CD14-positive monocyte (primary cell): ENCODE results near the gene CCDC82. TPM values are rescaled to one million over a fixed set of nuclear protein-coding genes. Genes with fewer than 3 reads are reported as not detected.
A peak's percentile ranks its signal among the peaks of the same experiment; 100 is the strongest.

Experiments
- DNase-seq, 3 donors: peaks; one replicate each; pipeline ENCODE4 v3.0.0-alpha.2; 2011 to 2022
- H2AFZ ChIP-seq: 2 replicates; pipeline ENCODE4 v1.6.0; 2012; ENCODE audit warnings: mild to moderate bottlenecking, low read depth, low read length, inconsistent platforms; ENCODE audit not compliant: insufficient read depth, poor library complexity, severe bottlenecking
- H3K27ac ChIP-seq, 2 donors: 1 replicate in 1 of 2; 2 replicates in 1 of 2; pipeline ENCODE4 v1.5.1; 2012 to 2013; ENCODE audit warnings: low read length in 2 of 2, control low read depth in 1 of 2, inconsistent platforms in 1 of 2, low read depth in 1 of 2, mild to moderate bottlenecking in 1 of 2
- H3K27me3 ChIP-seq, 2 donors: one replicate each; pipeline versions ENCODE4 v1.6.0 to v1.6.1; 2011 to 2013; ENCODE audit warnings: low read length in 2 of 2; ENCODE audit not compliant: control insufficient read depth in 2 of 2, insufficient read depth in 2 of 2
- H3K36me3 ChIP-seq, 2 donors: replicated peaks in 1 of 2; 1 replicate in 1 of 2; 2 replicates in 1 of 2; pipeline versions ENCODE4 v1.5.1 to v1.6.1; 2012 to 2013; ENCODE audit warnings: low read length in 2 of 2, control low read depth in 1 of 2, inconsistent platforms in 1 of 2, mild to moderate bottlenecking in 1 of 2; ENCODE audit not compliant: insufficient read depth in 2 of 2, control insufficient read depth in 1 of 2
- H3K4me1 ChIP-seq, 2 donors: 1 replicate in 1 of 2; 2 replicates in 1 of 2; pipeline versions ENCODE4 v1.5.1 to v1.6.1; 2012 to 2013; ENCODE audit warnings: low read length in 2 of 2, control low read depth in 1 of 2, inconsistent platforms in 1 of 2, mild to moderate bottlenecking in 1 of 2, moderate library complexity in 1 of 2; ENCODE audit not compliant: insufficient read depth in 2 of 2, control insufficient read depth in 1 of 2
- H3K4me2 ChIP-seq: replicated peaks from 2 replicates; pipeline ENCODE3; 2012; ENCODE audit warnings: low read length, moderate library complexity, mild to moderate bottlenecking; ENCODE audit not compliant: poor library complexity, severe bottlenecking; ENCODE audit errors: extremely low read depth
- H3K4me3 ChIP-seq, 3 experiments: fragments of 200-600 bp in 1 of 3; sonication (generic) in 1 of 3; replicated peaks in 1 of 3; 1 replicate in 2 of 3; 2 replicates in 1 of 3; pipeline ENCODE4 v1.5.1; 2011 to 2013; ENCODE audit warnings: low read length in 3 of 3, mild to moderate bottlenecking in 3 of 3, control low read depth in 2 of 3, low read depth in 2 of 3, inconsistent platforms in 1 of 3, moderate library complexity in 1 of 3
- H3K79me2 ChIP-seq: 2 replicates; pipeline ENCODE4 v1.6.0; 2012; ENCODE audit warnings: mild to moderate bottlenecking, control low read depth, inconsistent platforms, low read length, moderate library complexity; ENCODE audit not compliant: insufficient read depth
- H3K9ac ChIP-seq: 2 replicates; pipeline ENCODE4 v1.6.0; 2017; ENCODE audit warnings: low read length, mild to moderate bottlenecking; ENCODE audit not compliant: insufficient read depth, poor library complexity, severe bottlenecking
- H3K9me3 ChIP-seq, 2 donors: replicated peaks in 1 of 2; 1 replicate in 1 of 2; 2 replicates in 1 of 2; pipeline versions ENCODE4 v1.5.1 to v1.6.1; 2012 to 2013; ENCODE audit warnings: low read length in 2 of 2, control low read depth in 1 of 2; ENCODE audit not compliant: control insufficient read depth in 1 of 2, insufficient read depth in 1 of 2
- H4K20me1 ChIP-seq: 2 replicates; pipeline ENCODE4 v1.6.0; 2012; ENCODE audit warnings: mild to moderate bottlenecking, low read length, control low read depth, moderate library complexity; ENCODE audit not compliant: insufficient read depth
- H3K27ac Mint-ChIP-seq, 7 donors: one replicate each; pipeline ENCODE4 v1.8.0; 2020; ENCODE audit warnings: mild to moderate bottlenecking in 7 of 7, mixed read lengths in 7 of 7, moderate library complexity in 6 of 7, inconsistent platforms in 2 of 7
- H3K27me3 Mint-ChIP-seq, 3 donors: one replicate each; pipeline ENCODE4 v1.8.0; 2021 to 2022; ENCODE audit warnings: low read depth in 3 of 3, mild to moderate bottlenecking in 3 of 3, mixed read lengths in 3 of 3, moderate library complexity in 3 of 3, inconsistent platforms in 1 of 3
- H3K36me3 Mint-ChIP-seq, 2 donors: one replicate each; pipeline ENCODE4 v1.8.0; 2020; ENCODE audit warnings: mixed read lengths in 2 of 2, inconsistent platforms in 1 of 2, mild to moderate bottlenecking in 1 of 2
- H3K4me1 Mint-ChIP-seq: one replicate; pipeline ENCODE4 v1.8.0; 2020; ENCODE audit warnings: mild to moderate bottlenecking, mixed read lengths
- H3K4me3 Mint-ChIP-seq, 2 donors: one replicate each; pipeline ENCODE4 v1.8.0; 2020; ENCODE audit warnings: mild to moderate bottlenecking in 2 of 2, mixed read lengths in 2 of 2, moderate library complexity in 1 of 2
- H3K9me3 Mint-ChIP-seq, 7 donors: one replicate each; pipeline ENCODE4 v1.8.0; 2020 to 2022; ENCODE audit warnings: mixed read lengths in 7 of 7, mild to moderate bottlenecking in 6 of 7, moderate library complexity in 6 of 7, inconsistent platforms in 2 of 7
- WGBS: methylation state at CpG from one replicate; pipeline ENCODE4 v1.1.5; 2013; ENCODE audit warnings: missing lambda C conversion rate; ENCODE audit not compliant: insufficient coverage; 5-methylcytosine and 5-hydroxymethylcytosine counted together
- intact Hi-C, 2 donors: fragments of 100-400 bp; cut with micrococcal nuclease; formaldehyde crosslinking; loops; one replicate each; pipeline versions ENCODE4 v1.15.0 to v1.15.1; 2023
- polyA plus RNA-seq, 3 donors: library from polyadenylated mRNA; depleted of rRNA in 1 of 3; unstranded in 2 of 3; stranded (reverse) in 1 of 3; fragments of 300-500 nt in 2 of 3; fragments of >200 nt in 1 of 3; fragmentation: Illumina TruSeq in 2 of 3; gene quantifications; 1 replicate in 2 of 3; 2 replicates in 1 of 3; pipeline ENCODE4 v1.2.3, GENCODE V29; 2012 to 2021
- TF ChIP-seq, protein P1 (sequence below): fragments of 200-600 bp; IDR thresholded peaks from one replicate; pipeline ENCODE4 v1.8.0; 2022; ENCODE audit warnings: antibody characterized with exemption, mild to moderate bottlenecking

Gene CCDC82
- polyA plus RNA-seq, 3 donors, result 10.7 to 18.2 (median 12.2) TPM

DNA sequence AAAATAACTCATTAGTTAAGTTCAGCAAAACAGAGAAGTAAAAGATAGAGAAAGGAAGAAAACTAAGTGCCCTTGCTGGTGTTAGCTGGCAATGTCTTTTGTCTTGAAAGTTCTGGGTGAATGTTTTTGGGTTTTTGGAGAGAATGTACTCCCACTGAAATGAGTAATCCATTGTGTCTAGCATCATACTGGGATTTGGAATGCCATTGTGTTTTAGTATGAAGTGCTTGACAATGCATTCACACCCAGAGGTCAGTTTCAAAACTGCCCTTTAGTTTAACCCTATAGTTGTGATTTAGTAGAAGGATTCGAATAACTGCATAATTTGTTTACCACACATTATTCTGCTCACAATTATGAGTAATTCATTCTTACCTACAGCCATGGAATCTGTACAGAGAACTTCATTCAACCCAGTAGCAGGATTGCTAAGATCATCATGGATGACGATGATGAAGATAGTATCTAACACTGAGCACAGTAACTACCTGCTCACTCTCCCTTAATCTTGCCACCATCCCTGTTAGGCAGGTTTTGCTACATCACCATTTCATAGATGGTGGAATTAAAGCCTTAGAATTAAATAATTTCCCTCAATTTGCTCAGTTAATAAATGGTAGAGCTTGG, 80.6 kb downstream of the CCDC82 start:
- intact Hi-C loops, result loop anchor here (5.0 kb wide), 1 partner anchor 33 kb away; the partner anchor contains the start of gene MAML2 (in 2 of the 2)
- peaks cover 39% of the 10 kb centered on the region for H3K4me1 Mint-ChIP-seq

DNA sequence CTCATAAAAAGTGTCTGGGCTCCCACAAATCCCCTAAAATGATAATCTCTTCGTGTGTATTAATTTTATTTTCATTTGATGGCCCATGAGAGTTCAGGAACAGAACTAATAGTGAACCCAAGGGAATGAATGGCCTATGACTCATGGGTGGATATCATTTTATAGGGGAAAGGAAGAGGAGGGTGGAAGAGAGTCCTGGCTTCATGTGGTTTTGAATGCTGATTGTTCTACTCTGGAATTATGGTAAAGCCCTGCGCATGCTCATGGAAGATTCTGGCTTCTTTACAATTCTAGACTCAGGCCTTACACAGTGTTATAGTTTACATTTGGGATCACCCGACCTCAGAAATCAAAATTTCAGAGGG, 82.0 kb downstream of the CCDC82 start:
- H3K9me3 Mint-ChIP-seq, result no peaks in the 10 kb centered on the region
- Histone ChIP-seq H3K27me3 (no peaks in the 10 kb centered on the region), H3K4me1 (peaks cover 8 to 30% of the 10 kb centered on the region in 2 donors), H3K9me3 (no peaks in the 10 kb centered on the region), H3K4me3 (no peak overlapping the region), H4K20me1 (peaks cover 20% of the 10 kb centered on the region), H3K9ac (no peak overlapping the region), H3K27ac (no peak overlapping the region), H3K79me2 (no peaks in the 10 kb centered on the region), H3K4me2 (no peak overlapping the region), H2AFZ (no peak overlapping the region), H3K36me3 (no peaks in the 10 kb centered on the region)
- no peaks in the 10 kb centered on the region for H3K27me3 Mint-ChIP-seq
- H3K27ac Mint-ChIP-seq, result peak overlapping the region in 2 of 7 donors; percentile 35 to 47
- intact Hi-C loops, result loop anchor here (5.0 kb wide), 1 partner anchor 35 kb away; the partner anchor contains the start of gene MAML2 (in 2 of the 2)
- no peak overlapping the region for H3K4me3 Mint-ChIP-seq
- no CpG with 5 or more reads among the region's 3 CpGs for WGBS
- DNase-seq, result no peak
- H3K36me3 Mint-ChIP-seq, result peaks cover 6 to 8% of the 10 kb centered on the region in 2 donors
- H3K4me1 Mint-ChIP-seq, result peaks cover 39% of the 10 kb centered on the region
- TF ChIP-seq, protein P1, sequence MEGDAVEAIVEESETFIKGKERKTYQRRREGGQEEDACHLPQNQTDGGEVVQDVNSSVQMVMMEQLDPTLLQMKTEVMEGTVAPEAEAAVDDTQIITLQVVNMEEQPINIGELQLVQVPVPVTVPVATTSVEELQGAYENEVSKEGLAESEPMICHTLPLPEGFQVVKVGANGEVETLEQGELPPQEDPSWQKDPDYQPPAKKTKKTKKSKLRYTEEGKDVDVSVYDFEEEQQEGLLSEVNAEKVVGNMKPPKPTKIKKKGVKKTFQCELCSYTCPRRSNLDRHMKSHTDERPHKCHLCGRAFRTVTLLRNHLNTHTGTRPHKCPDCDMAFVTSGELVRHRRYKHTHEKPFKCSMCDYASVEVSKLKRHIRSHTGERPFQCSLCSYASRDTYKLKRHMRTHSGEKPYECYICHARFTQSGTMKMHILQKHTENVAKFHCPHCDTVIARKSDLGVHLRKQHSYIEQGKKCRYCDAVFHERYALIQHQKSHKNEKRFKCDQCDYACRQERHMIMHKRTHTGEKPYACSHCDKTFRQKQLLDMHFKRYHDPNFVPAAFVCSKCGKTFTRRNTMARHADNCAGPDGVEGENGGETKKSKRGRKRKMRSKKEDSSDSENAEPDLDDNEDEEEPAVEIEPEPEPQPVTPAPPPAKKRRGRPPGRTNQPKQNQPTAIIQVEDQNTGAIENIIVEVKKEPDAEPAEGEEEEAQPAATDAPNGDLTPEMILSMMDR, result no peak

More for the DNA sequence above, 80.6 kb downstream of the CCDC82 start:
- Histone ChIP-seq H3K27ac (no peak overlapping the region), H4K20me1 (peaks cover 13% of the 10 kb centered on the region), H3K9ac (no peak overlapping the region), H3K4me2 (no peak overlapping the region), H3K27me3 (no peaks in the 10 kb centered on the region), H2AFZ (no peak overlapping the region), H3K79me2 (no peaks in the 10 kb centered on the region), H3K4me3 (no peak overlapping the region), H3K4me1 (peaks cover 15 to 34% of the 10 kb centered on the region in 2 donors), H3K36me3 (no peaks in the 10 kb centered on the region), H3K9me3 (no peaks in the 10 kb centered on the region)
- H3K27ac Mint-ChIP-seq, result peak overlapping the region in 2 of 7 donors; percentile 45 to 50
- WGBS, result no CpG with 5 or more reads among the region's 2 CpGs
- no peaks in the 10 kb centered on the region for H3K27me3 Mint-ChIP-seq
- no peaks in the 10 kb centered on the region for H3K9me3 Mint-ChIP-seq
- TF ChIP-seq, protein P1, result no peak
- H3K36me3 Mint-ChIP-seq, result peaks cover 5 to 8% of the 10 kb centered on the region in 2 donors
- H3K4me3 Mint-ChIP-seq, result no peak overlapping the region
- DNase-seq, result no peak
